Measurements from ENCODE around the gene ALOX5AP.

DNA sequence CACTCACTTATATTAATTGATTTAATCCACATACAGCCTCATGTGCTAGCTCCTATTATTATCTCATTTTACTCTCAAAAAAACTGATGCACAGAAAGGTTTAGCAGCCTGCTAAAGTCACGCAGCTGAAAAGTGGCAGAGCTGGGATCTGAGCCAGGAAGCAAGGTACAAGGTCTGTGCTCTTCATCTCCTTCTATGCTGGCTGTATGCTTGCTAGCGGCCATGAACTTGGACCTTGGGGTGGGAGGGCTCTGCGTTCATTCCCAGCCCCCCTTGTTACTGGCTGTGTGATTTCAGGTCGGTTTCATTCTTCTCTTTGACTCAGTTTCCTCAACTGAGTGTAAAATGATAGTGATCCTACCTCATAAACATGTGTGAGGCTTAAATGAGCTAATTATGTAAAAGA, 69.8 kb downstream of the ALOX5AP start:
- TF ChIP-seq, protein P1, sequence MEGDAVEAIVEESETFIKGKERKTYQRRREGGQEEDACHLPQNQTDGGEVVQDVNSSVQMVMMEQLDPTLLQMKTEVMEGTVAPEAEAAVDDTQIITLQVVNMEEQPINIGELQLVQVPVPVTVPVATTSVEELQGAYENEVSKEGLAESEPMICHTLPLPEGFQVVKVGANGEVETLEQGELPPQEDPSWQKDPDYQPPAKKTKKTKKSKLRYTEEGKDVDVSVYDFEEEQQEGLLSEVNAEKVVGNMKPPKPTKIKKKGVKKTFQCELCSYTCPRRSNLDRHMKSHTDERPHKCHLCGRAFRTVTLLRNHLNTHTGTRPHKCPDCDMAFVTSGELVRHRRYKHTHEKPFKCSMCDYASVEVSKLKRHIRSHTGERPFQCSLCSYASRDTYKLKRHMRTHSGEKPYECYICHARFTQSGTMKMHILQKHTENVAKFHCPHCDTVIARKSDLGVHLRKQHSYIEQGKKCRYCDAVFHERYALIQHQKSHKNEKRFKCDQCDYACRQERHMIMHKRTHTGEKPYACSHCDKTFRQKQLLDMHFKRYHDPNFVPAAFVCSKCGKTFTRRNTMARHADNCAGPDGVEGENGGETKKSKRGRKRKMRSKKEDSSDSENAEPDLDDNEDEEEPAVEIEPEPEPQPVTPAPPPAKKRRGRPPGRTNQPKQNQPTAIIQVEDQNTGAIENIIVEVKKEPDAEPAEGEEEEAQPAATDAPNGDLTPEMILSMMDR (IDR thresholded peaks at IDR 0.05; ENCODE audit: low read length): no peak
- TF ChIP-seq EZH2 (optimal IDR thresholded peaks at IDR 0.05; ENCODE audit: low read depth, low read length): no peak

Data from MM.1S (cell line).